HEK293 (cell line): ENCODE measurements around the gene TK2.

Source experiments
- CTCF ChIA-PET: fragments of 350-600 bp; formaldehyde crosslinking; extraction: SDS; loops from one replicate; lab custom pipeline; 2021; ENCODE audit warnings: antibody characterized with exemption; lab: Yijun Ruan, JAX
- POLR2A ChIA-PET: fragments of 300-600 bp; formaldehyde crosslinking; extraction: SDS; loops from one replicate; lab custom pipeline; 2020; ENCODE audit warnings: antibody characterized with exemption, inconsistent platforms; lab: Yijun Ruan, JAX
- H3K27ac ChIP-seq: fragments of 200-500 bp; sonication (Bioruptor generic); 2 replicates; pipeline ENCODE4 v1.5.1; 2014; ENCODE audit warnings: low read depth, low read length, control low read depth, inconsistent platforms; ENCODE audit errors: extremely low read depth
- H3K36me3 ChIP-seq, 2 experiments: fragments of 200-500 bp in 1 of 2; sonication (Bioruptor generic) in 1 of 2; 1 replicate in 1 of 2; 2 replicates in 1 of 2; pipeline ENCODE4 v1.5.1; 2014 to 2017; ENCODE audit warnings: inconsistent platforms in 2 of 2, low read length in 2 of 2; ENCODE audit not compliant: control insufficient read depth in 2 of 2, insufficient read depth in 1 of 2
- H3K4me1 ChIP-seq: fragments of 200-500 bp; sonication (Bioruptor generic); 2 replicates; pipeline ENCODE4 v1.5.1; 2014; ENCODE audit warnings: mild to moderate bottlenecking, low read length, inconsistent platforms; ENCODE audit not compliant: control insufficient read depth, insufficient read depth
- H3K4me3 ChIP-seq: 2 replicates; pipeline ENCODE4 v1.5.1; 2011; ENCODE audit warnings: low read depth, mild to moderate bottlenecking, control low read depth, low read length, moderate library complexity
- H3K9me3 ChIP-seq: fragments of 200-500 bp; sonication (Bioruptor generic); 2 replicates; pipeline ENCODE4 v1.5.1; 2014; ENCODE audit warnings: low read depth, low read length, inconsistent platforms; ENCODE audit not compliant: control insufficient read depth, insufficient read depth
- GLI2 ChIP-seq: fragments of 450-650 bp; formaldehyde crosslinking; IDR thresholded peaks from 2 replicates; pipeline ENCODE4; 2017; ENCODE audit warnings: missing biosample characterization, missing genetic modification characterization, low read depth, borderline replicate concordance
- HOXD13 ChIP-seq: sonication (generic); formaldehyde crosslinking; IDR thresholded peaks from 2 replicates; pipeline ENCODE4 v1.8.0; 2022; ENCODE audit warnings: missing genetic modification reagents, borderline replicate concordance
- SP7 ChIP-seq: fragments of 450-650 bp; formaldehyde crosslinking; IDR thresholded peaks from 2 replicates; pipeline ENCODE4 v1.5.1; 2016; ENCODE audit warnings: missing biosample characterization, missing genetic modification characterization
- ZBTB1 ChIP-seq: fragments of 450-650 bp; formaldehyde crosslinking; IDR thresholded peaks from 2 replicates; pipeline ENCODE4 v1.5.1; 2016; ENCODE audit warnings: missing biosample characterization, missing genetic modification characterization
- ZNF214 ChIP-seq: fragments of 450-650 bp; formaldehyde crosslinking; IDR thresholded peaks from 2 replicates; pipeline ENCODE4 v1.5.1; 2017; ENCODE audit warnings: missing biosample characterization, mild to moderate bottlenecking, missing genetic modification characterization, borderline replicate concordance
- ZNF302 ChIP-seq: fragments of 450-650 bp; formaldehyde crosslinking; IDR thresholded peaks from 2 replicates; pipeline ENCODE4 v1.5.1; 2016; ENCODE audit warnings: missing biosample characterization, missing genetic modification characterization, low read depth
- ZNF423 ChIP-seq: fragments of 450-650 bp; formaldehyde crosslinking; IDR thresholded peaks from 2 replicates; pipeline ENCODE4 v1.5.1; 2016; ENCODE audit warnings: missing biosample characterization, missing genetic modification characterization
- ZNF549 ChIP-seq: fragments of 450-650 bp; IDR thresholded peaks from 2 replicates; pipeline ENCODE4 v1.5.1; 2018; ENCODE audit warnings: missing biosample characterization, missing genetic modification characterization, mild to moderate bottlenecking, inconsistent platforms, moderate library complexity
- ZNF555 ChIP-seq: fragments of 450-650 bp; formaldehyde crosslinking; conservative IDR thresholded peaks from 2 replicates; pipeline ENCODE4 v1.5.1; 2017; ENCODE audit warnings: missing biosample characterization, mild to moderate bottlenecking, missing genetic modification characterization, inconsistent platforms
- ZXDB ChIP-seq: fragments of 450-650 bp; formaldehyde crosslinking; IDR thresholded peaks from 2 replicates; pipeline ENCODE4 v1.5.1; 2016; ENCODE audit warnings: missing biosample characterization, missing genetic modification characterization
- TF ChIP-seq, protein P1 (sequence below): fragments of 450-650 bp; formaldehyde crosslinking; IDR thresholded peaks from 2 replicates; pipeline ENCODE4 v1.5.1; 2017; ENCODE audit warnings: missing biosample characterization, mild to moderate bottlenecking, missing genetic modification characterization, moderate library complexity
- TF ChIP-seq, protein P2 (sequence below): fragments of 450-650 bp; formaldehyde crosslinking; IDR thresholded peaks from 2 replicates; pipeline ENCODE4 v1.5.1; 2016; ENCODE audit warnings: missing biosample characterization, missing genetic modification characterization, low read depth
- TF ChIP-seq, protein P3 (sequence below): fragments of 450-650 bp; IDR thresholded peaks from 2 replicates; pipeline ENCODE4 v1.5.1; 2018; ENCODE audit warnings: missing biosample characterization, missing genetic modification characterization
- TF ChIP-seq, protein P4 (sequence below): fragments of 450-650 bp; formaldehyde crosslinking; IDR thresholded peaks from 2 replicates; pipeline ENCODE4 v1.5.1; 2016; ENCODE audit warnings: missing biosample characterization, missing genetic modification characterization

The TK2 gene

DNA sequence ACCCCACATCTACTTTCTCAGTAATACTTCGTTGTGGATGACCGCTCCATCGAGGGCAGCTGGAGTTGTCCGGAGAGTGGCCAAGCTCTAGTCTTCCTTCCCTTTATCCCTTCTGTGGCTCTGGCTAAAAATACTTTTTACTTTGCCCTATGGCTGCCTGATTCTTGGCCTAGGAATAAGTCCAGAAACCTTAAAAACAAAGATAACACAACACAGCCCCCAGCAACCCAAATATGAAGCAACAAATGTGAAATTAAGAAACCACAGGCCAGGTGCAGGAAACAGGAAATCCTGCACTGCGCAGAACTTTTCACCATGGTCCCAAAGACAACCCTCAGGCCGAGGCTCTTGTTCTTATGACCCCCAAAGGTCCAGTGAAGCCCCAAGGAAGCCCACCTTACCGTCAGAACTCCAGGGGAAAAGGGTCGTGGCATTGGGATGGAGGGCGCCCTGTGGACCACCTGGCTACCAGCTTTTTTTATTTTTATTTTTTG, 26.0 kb downstream of the TK2 start:
- ChIA-PET POLR2A (no interaction called here), CTCF (interaction anchor here (0.6 kb wide), 1 partner anchor 203 kb away, joined by 3 read pairs; no protein-coding TSS in a partner anchor)
- peaks cover 4% of the 10 kb centered on the region; the same call in 1 of the 2 replicates for H3K4me1 ChIP-seq
- TF ChIP-seq ZNF555 (tag by site-specific recombination) (no peak), ZNF302 (tag by site-specific recombination) (no peak), ZNF549 (tag by site-specific recombination) (no peak), GLI2 (no peak), SP7 (tag by site-specific recombination) (no peak), ZXDB (tag by site-specific recombination) (no peak), ZBTB1 (tag by site-specific recombination) (no peak)
- TF ChIP-seq, protein P1, sequence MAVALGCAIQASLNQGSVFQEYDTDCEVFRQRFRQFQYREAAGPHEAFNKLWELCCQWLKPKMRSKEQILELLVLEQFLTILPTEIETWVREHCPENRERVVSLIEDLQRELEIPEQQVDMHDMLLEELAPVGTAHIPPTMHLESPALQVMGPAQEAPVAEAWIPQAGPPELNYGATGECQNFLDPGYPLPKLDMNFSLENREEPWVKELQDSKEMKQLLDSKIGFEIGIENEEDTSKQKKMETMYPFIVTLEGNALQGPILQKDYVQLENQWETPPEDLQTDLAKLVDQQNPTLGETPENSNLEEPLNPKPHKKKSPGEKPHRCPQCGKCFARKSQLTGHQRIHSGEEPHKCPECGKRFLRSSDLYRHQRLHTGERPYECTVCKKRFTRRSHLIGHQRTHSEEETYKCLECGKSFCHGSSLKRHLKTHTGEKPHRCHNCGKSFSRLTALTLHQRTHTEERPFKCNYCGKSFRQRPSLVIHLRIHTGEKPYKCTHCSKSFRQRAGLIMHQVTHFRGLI (tag by site-specific recombination): no peak
- TF ChIP-seq, protein P2, sequence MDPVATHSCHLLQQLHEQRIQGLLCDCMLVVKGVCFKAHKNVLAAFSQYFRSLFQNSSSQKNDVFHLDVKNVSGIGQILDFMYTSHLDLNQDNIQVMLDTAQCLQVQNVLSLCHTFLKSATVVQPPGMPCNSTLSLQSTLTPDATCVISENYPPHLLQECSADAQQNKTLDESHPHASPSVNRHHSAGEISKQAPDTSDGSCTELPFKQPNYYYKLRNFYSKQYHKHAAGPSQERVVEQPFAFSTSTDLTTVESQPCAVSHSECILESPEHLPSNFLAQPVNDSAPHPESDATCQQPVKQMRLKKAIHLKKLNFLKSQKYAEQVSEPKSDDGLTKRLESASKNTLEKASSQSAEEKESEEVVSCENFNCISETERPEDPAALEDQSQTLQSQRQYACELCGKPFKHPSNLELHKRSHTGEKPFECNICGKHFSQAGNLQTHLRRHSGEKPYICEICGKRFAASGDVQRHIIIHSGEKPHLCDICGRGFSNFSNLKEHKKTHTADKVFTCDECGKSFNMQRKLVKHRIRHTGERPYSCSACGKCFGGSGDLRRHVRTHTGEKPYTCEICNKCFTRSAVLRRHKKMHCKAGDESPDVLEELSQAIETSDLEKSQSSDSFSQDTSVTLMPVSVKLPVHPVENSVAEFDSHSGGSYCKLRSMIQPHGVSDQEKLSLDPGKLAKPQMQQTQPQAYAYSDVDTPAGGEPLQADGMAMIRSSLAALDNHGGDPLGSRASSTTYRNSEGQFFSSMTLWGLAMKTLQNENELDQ (tag by site-specific recombination): no peak
- TF ChIP-seq, protein P3, sequence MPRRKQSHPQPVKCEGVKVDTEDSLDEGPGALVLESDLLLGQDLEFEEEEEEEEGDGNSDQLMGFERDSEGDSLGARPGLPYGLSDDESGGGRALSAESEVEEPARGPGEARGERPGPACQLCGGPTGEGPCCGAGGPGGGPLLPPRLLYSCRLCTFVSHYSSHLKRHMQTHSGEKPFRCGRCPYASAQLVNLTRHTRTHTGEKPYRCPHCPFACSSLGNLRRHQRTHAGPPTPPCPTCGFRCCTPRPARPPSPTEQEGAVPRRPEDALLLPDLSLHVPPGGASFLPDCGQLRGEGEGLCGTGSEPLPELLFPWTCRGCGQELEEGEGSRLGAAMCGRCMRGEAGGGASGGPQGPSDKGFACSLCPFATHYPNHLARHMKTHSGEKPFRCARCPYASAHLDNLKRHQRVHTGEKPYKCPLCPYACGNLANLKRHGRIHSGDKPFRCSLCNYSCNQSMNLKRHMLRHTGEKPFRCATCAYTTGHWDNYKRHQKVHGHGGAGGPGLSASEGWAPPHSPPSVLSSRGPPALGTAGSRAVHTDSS (tag by site-specific recombination): no peak
- TF ChIP-seq, protein P4, sequence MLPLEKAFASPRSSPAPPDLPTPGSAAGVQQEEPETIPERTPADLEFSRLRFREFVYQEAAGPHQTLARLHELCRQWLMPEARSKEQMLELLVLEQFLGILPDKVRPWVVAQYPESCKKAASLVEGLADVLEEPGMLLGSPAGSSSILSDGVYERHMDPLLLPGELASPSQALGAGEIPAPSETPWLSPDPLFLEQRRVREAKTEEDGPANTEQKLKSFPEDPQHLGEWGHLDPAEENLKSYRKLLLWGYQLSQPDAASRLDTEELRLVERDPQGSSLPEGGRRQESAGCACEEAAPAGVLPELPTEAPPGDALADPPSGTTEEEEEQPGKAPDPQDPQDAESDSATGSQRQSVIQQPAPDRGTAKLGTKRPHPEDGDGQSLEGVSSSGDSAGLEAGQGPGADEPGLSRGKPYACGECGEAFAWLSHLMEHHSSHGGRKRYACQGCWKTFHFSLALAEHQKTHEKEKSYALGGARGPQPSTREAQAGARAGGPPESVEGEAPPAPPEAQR (tag by site-specific recombination): no peak
- H3K4me3 ChIP-seq: no peak overlapping the region
- H3K9me3 ChIP-seq: no peaks in the 10 kb centered on the region
- no peak overlapping the region for H3K27ac ChIP-seq
- peaks cover 0 to 35% of the 10 kb centered on the region in 2 experiments; a peak in 2 of 3 replicates for H3K36me3 ChIP-seq

DNA sequence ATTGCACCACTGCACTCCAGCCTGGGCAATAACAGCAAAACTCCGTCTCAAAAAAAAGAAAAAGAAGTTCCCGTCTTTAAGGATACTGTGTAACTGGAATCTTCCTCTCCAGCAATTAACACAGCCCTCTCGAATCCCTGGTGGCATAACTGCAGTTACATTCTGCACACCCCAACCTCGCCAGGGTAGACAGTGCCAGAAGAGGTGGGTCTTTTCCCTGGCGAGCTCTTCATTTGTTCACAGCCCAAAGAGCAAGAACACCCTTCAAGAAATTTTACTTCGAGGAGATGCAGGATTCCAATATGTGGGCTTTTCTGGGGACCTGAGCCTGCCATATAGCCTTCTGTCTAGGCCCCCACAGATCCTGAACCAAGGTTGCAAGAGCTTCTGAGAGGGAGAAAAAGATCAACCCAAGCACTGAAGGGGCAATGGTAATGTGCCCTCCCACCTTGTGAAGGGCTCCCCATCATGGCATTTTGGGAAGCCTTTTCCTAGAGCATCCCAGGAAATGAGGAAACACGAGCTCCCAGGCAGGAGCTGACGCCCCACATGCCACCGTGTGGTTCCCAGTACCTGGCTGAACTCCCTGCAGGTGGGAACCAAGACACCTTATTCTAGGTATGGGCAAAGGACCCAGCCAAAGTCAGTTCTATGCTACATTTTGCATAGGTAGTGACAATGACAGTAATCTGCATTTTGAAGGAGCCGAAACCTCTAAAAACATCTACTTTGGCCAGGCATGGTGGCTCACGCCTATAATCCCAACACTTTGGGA, 26.9 kb downstream of the TK2 start:
- peaks cover 0 to 26% of the 10 kb centered on the region in 2 experiments; a peak in 2 of 3 replicates for H3K36me3 ChIP-seq
- H3K4me1 ChIP-seq: peaks cover 4% of the 10 kb centered on the region; the same call in 1 of the 2 replicates
- ChIA-PET CTCF (interaction anchor here (0.5 to 1.0 kb wide), 2 partner anchors 29 to 115 kb away, joined by 3 to 4 read pairs; partner anchors contain the start of gene CKLF), POLR2A (interaction anchor here (0.6 to 1.1 kb wide), 3 partner anchors 11 to 30 kb away, joined by 3 to 10 read pairs (median 7); partner anchors contain the start of gene CKLF)
- H3K9me3 ChIP-seq: no peaks in the 10 kb centered on the region
- TF ChIP-seq ZNF423 (tag by site-specific recombination): no peak
- TF ChIP-seq ZNF214: no peak
- TF ChIP-seq HOXD13 (CRISPR knock-in tag): no peak
- no peak overlapping the region for H3K4me3 ChIP-seq
- H3K27ac ChIP-seq: no peak overlapping the region
